ENCODE measurements around the gene LPCAT1.

The LPCAT1 gene

DNA sequence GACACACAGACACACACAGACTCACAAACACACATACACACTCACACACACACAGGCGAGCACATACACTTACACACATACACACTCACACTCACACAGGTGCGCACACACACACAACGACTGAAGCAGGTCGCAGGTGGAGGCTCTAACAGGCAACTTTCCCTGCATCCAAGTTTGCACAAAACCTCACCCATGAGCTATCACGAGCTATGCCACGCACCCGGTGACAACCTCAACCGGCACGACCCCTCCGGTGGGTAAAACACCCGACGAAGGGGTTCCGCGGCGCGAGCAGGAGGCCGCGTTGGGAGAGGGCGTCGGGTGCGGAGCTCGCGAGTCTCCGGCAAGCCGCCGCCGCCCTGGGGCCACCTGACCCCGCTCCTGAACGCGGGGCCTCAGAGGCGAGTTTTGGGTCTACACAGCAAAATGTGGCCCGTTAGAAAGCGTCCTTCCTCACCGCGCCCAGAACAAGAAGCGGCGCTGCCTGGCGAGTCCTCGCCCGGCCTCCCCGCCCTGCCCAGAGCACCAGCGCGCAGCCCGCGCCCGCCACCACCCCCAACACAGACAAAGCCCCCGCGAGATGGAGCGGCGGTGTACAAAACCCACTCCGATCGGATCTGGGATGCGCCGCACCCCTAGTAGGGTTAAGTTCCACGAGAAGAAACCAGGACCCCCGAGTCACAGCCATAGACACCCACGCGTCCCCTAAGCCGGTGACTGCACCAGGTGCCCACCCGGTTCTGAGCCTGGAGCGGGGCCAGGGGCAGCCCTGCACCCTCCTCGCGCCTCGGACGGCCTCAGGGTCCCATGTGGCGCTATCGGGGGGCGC is 79.2 kb downstream of the LPCAT1 start:
- DNase-seq (ENCODE audit: low read depth, low spot score), result no peak
- no peaks in the 10 kb centered on the region for H3K36me3 ChIP-seq (ENCODE audit: insufficient read depth, low read length)
- H3K9ac ChIP-seq (ENCODE audit: insufficient read length), result no peak overlapping the region
- no peak for TF ChIP-seq EZH2 (IDR thresholded peaks at IDR 0.05)
- H3K27ac ChIP-seq, result no peak overlapping the region
- no peaks in the 10 kb centered on the region for H3K9me3 ChIP-seq (ENCODE audit: low read depth, low read length)
- H3K4me3 ChIP-seq, result no peak overlapping the region

DNA sequence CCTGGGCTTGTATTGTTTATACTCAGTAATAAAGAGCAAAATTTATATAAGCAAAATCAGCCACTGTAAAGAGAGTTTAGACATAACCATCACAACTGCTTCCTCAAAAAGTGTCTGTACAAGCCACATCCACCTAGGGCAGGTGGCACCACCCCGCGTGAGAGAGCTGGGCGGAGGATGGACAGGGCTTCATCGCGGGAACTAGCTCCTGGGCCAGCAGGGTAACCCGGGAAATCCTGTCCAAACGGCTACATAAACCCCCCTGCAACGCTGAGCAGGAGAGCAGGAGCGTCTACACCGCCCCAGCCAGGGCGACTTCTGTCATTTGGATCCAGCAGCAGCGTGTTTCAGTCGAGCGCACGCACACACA is 79.8 kb downstream of the LPCAT1 start:
- H3K9ac ChIP-seq (ENCODE audit: insufficient read length), result no peak overlapping the region
- no peak for DNase-seq (ENCODE audit: low read depth, low spot score)
- H3K4me3 ChIP-seq, result no peak overlapping the region
- TF ChIP-seq EZH2 (IDR thresholded peaks at IDR 0.05), result no peak
- TF ChIP-seq POLR2AphosphoS5 (IDR thresholded peaks at IDR 0.05; ENCODE audit: borderline replicate concordance, low read depth, low read length), result no peak
- no peak for TF ChIP-seq FOXP2 (optimal IDR thresholded peaks at IDR 0.05; ENCODE audit: control extremely low read depth, extremely low read length, insufficient read depth)
- no peak overlapping the region for H3K27ac ChIP-seq
- no peaks in the 10 kb centered on the region for H3K36me3 ChIP-seq (ENCODE audit: insufficient read depth, low read length)
- no peaks in the 10 kb centered on the region for H3K9me3 ChIP-seq (ENCODE audit: low read depth, low read length)

DNA sequence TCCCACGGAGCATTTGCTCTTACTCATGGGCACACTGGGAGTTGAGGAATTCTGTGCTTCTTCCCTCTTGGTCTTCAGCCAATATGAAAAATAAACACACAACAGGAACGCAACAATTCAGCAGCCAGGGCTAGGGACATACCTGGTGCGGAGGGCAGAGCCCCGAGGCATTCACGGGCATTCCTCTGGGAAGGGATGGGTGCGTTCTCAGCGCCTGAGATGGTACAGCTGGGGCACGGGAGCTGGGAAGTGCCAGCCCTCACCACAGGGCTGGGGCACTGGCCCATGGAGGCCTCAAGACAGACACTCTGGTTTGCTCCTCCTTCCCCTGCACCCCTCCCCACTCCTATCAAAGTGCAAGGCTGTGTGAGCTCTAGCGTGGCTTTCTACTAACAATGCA is 80.6 kb downstream of the LPCAT1 start:
- H3K4me3 ChIP-seq, result no peak overlapping the region
- TF ChIP-seq FOXP2 (optimal IDR thresholded peaks at IDR 0.05; ENCODE audit: control extremely low read depth, extremely low read length, insufficient read depth) (no peak), EZH2 (IDR thresholded peaks at IDR 0.05) (no peak), POLR2AphosphoS5 (IDR thresholded peaks at IDR 0.05; ENCODE audit: borderline replicate concordance, low read depth, low read length) (no peak)
- no peaks in the 10 kb centered on the region for H3K36me3 ChIP-seq (ENCODE audit: insufficient read depth, low read length)

DNA sequence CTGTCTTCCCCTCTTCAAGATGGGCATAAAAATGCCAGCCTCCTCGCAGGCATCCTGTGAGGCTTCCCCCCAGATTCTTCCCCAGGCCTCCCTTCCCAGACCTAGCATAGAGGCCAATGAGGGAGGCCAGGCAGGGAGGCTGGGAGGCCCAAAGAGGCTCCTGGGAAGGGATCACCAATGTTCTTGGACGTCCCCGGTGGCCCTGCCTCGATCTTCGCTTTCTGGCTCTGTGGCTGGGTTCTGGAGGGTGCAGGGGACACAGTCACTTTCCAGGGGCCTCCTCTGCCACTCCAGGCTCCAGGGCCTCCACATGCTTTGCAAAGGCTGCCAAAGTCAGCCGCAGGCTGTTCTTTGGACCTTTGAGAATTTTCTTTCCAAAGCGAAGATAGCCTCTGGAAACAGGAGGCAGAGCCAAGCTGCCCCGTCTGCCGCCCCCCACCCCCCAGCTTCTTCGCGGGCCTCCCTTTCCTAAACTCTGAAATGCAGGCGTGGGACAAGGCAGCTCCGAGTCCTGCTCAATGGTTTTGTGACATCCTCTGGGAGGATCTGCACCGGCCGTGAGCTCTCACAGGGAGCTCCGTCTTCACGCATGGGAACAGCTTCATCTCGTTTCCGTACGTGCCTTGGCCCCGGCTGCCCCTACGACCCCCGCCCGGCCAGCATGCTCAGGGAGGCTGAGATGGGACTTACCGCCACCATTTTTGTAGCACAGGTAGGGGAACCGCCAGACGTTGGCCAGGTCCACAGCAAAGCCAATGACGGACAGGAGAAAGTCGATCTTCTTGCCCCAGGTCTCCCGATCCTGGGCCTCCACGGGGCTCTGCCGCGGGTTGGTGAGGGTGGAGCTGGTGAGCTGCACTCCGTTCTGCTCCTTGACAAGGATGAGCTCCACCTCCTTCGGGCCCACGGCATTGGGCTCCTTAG is 81.3 kb downstream of the LPCAT1 start:
- Histone ChIP-seq H3K9me3 (ENCODE audit: low read depth, low read length) (no peaks in the 10 kb centered on the region), H3K9ac (ENCODE audit: insufficient read length) (no peak overlapping the region), H3K4me3 (no peak overlapping the region), H3K27ac (no peak overlapping the region), H3K36me3 (ENCODE audit: insufficient read depth, low read length) (no peaks in the 10 kb centered on the region)
- TF ChIP-seq FOXP2 (optimal IDR thresholded peaks at IDR 0.05; ENCODE audit: control extremely low read depth, extremely low read length, insufficient read depth) (no peak), POLR2AphosphoS5 (IDR thresholded peaks at IDR 0.05; ENCODE audit: borderline replicate concordance, low read depth, low read length) (no peak), EZH2 (IDR thresholded peaks at IDR 0.05) (no peak)
- no peak for DNase-seq (ENCODE audit: low read depth, low spot score)

More for the DNA sequence above, 80.6 kb downstream of the LPCAT1 start:
- Histone ChIP-seq H3K9ac (ENCODE audit: insufficient read length) (no peak overlapping the region), H3K27ac (no peak overlapping the region), H3K9me3 (ENCODE audit: low read depth, low read length) (no peaks in the 10 kb centered on the region)
- DNase-seq (ENCODE audit: low read depth, low spot score), result no peak

DNA sequence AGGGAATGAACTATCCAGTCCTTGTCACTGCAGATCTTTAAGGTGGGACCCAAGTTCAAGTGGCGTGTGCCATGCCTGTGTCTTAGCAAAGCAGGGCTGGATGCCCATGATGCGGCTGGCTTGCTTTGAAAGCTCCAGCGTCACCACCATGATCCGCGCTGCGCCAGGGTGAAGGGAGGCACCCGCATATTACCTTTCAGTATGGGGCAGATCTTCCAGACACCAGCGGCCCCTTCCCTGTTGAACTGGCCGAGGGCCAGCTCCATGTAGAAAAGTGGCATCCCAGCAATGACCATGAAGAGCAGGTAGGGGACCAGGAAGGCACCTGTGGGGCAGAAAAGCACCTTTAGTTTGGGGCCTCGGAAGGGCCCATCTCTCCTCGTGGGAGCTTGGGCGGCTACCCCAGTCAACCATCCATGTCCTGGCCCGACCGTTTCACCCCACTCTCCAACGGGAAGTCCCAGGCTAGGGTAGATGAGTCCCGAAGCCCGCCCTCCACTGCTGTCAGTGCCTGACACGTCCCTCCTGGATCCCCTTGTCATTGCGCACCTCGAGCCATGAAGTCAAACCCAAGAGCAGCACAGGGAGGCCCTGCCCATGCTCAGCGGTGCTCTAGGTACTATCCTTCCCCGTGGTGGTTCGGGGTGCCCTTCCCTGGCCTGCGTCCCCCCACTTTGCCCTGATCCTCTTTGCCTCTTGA is 82.4 kb downstream of the LPCAT1 start:
- H3K9me3 ChIP-seq (ENCODE audit: low read depth, low read length), result no peaks in the 10 kb centered on the region
- no peak overlapping the region for H3K4me3 ChIP-seq
- DNase-seq (ENCODE audit: low read depth, low spot score), result no peak
- no peak for TF ChIP-seq FOXP2 (optimal IDR thresholded peaks at IDR 0.05; ENCODE audit: control extremely low read depth, extremely low read length, insufficient read depth)
- TF ChIP-seq POLR2AphosphoS5 (IDR thresholded peaks at IDR 0.05; ENCODE audit: borderline replicate concordance, low read depth, low read length), result no peak
- no peak for TF ChIP-seq EZH2 (IDR thresholded peaks at IDR 0.05)
- H3K36me3 ChIP-seq (ENCODE audit: insufficient read depth, low read length), result no peaks in the 10 kb centered on the region
- no peak overlapping the region for H3K9ac ChIP-seq (ENCODE audit: insufficient read length)
- H3K27ac ChIP-seq, result no peak overlapping the region

DNA sequence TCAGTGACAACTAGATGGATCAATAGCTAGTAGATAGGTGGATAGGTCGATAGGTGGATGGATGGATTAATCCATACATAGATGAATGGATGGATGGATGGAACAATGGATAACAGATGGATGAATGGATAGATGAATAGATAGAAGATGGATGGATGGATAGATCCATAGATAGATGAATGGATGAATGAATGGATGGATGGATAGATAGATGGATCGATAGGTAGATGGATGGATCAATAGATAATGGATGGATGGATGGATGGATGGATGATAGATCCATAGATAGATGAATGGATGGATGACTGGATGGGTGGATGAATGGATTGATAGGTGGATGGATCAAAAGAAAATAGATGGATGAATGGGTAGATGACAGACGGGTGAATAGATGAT is 83.7 kb downstream of the LPCAT1 start:
- TF ChIP-seq EZH2 (IDR thresholded peaks at IDR 0.05) (no peak), FOXP2 (optimal IDR thresholded peaks at IDR 0.05; ENCODE audit: control extremely low read depth, extremely low read length, insufficient read depth) (no peak), POLR2AphosphoS5 (IDR thresholded peaks at IDR 0.05; ENCODE audit: borderline replicate concordance, low read depth, low read length) (no peak)
- no peaks in the 10 kb centered on the region for H3K9me3 ChIP-seq (ENCODE audit: low read depth, low read length)
- no peak overlapping the region for H3K4me3 ChIP-seq
- no peaks in the 10 kb centered on the region for H3K36me3 ChIP-seq (ENCODE audit: insufficient read depth, low read length)
- no peak for DNase-seq (ENCODE audit: low read depth, low spot score)
- no peak overlapping the region for H3K27ac ChIP-seq
- no peak overlapping the region for H3K9ac ChIP-seq (ENCODE audit: insufficient read length)

DNA sequence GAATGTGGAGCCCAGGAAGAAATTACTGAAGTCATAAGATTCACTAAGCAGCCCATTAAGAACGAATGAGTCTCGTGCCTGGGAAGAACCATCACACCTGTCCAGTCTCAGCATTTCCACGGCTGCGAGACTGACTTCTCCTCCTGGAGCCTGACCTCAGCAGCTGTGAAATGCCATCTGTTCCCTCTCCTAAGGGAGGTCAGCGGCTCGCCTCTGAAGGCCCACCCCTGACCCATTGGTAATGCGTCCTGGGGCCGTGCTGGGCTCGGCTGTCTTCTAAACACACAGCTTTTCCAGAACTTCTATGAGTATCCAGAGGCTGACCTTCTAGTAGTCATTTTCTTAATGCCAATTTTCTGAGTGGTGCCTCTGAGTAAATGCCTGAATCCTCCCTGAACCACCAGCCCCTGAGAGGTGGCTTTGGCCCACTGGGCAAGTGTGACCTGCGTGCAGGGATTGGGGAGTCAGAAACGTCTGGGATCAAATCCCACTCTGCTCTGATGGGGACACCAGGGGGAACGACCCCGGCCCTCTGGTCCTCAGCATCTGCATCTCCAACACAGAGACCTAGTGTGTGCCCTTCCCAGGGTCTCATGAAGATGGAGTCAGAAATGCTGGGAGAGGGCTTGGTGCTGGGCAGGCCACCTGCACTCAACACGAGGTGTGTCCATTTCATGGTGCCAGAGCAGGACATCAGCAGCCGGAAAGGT is 84.2 kb downstream of the LPCAT1 start:
- DNase-seq (ENCODE audit: low read depth, low spot score), result no peak
- TF ChIP-seq POLR2AphosphoS5 (IDR thresholded peaks at IDR 0.05; ENCODE audit: borderline replicate concordance, low read depth, low read length) (no peak), FOXP2 (optimal IDR thresholded peaks at IDR 0.05; ENCODE audit: control extremely low read depth, extremely low read length, insufficient read depth) (no peak), EZH2 (IDR thresholded peaks at IDR 0.05) (no peak)
- Histone ChIP-seq H3K9me3 (ENCODE audit: low read depth, low read length) (no peaks in the 10 kb centered on the region), H3K27ac (no peak overlapping the region), H3K4me3 (no peak overlapping the region), H3K9ac (ENCODE audit: insufficient read length) (no peak overlapping the region), H3K36me3 (ENCODE audit: insufficient read depth, low read length) (no peaks in the 10 kb centered on the region)

Measured in SK-N-MC (cell line).